NCI-H1417 (cell line): ENCODE measurements around the gene GTF3C5.
"Not testable (repeated sequence)": the region's sequence is repeated elsewhere in the genome, so short reads cannot be mapped to it uniquely, and the experiment has no call there.

Experiments used
- DNase-seq, 3 experiments: peaks; one replicate each; lab custom pipeline; 2025; lab: John Stamatoyannopoulos, UW

Gene GTF3C5

DNA sequence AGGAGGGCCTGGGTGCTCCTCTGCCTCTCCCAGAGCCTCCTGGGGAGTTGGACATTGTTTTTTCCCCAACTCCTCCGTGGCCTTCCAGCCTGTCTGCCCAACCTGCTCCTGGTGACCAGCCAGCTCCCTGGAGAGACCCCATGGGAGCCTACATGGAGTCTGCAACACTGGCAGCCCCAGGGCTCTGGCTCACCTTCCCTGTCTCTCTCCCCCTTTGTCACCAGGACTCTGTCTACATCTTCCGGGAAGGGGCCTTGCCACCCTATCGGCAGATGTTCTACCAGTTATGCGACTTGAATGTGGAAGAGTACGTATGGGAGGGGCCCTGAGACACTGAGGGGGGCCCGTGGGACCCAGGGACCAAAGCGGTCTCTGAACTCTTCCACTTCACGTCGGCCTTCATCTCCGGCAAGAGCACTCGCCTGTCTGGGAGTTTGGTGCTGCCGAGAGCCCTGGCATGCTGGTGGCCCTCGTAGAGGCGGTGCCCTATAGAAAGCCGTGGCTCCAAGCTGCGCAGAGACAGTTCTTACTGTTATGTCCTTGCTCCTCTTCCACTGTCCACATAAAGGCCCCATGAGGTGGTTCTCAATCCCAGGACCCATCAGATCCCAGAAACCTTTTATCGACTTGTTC is 25.1 kb downstream of the GTF3C5 start:
- no peak for DNase-seq

- no peak for DNase-seq
Measured at GRCh38 chr9:133056533-133056932, 25.7 kb downstream of the GTF3C5 start.

- no peak for DNase-seq
Measured at GRCh38 chr9:133057006-133057405, 26.2 kb downstream of the GTF3C5 start.

DNA sequence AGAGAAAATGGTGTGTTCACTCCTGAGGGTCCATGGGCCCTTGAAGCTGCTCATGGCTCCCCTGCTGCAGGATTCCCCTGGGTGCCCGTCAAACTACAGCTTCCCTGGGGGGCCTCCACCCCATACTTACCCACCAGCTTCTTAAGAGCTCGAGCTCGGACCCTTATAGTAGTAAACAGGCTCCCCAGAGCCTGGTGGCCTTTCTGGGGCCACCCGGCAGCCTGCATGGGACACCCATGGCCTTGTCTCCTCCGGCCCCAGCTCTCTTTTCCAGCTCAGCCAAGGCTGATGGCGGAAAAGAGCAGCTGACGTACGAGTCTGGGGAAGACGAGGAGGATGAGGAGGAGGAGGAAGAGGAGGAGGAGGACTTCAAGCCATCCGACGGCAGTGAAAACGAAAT is 26.8 kb downstream of the GTF3C5 start:
- no peak for DNase-seq

DNA sequence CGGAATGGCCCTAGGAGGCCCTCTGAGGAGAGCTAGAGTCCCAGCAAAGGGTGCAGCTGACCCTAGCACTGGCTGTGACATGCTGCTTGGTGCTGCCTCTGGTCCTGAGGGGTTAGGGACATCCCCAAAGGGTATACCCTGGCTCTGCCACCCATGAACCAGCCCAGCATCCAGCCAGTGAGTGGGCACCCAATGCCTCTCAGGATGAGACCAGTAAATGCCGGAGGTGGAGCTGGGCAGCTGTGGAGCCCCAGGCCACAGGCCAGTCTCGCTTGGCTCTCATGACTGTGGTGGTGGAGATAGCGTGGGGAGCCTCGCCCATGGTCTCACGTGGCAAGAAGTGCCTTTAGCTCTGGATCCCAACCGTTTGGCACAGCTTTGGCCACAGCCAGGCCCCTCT is 27.3 kb downstream of the GTF3C5 start:
- DNase-seq = no peak

- no peak for DNase-seq
Measured at GRCh38 chr9:133058550-133059320, 27.9 kb downstream of the GTF3C5 start.

- DNase-seq = peak in 2 of 3 experiments; percentile 24 to 57
Measured at GRCh38 chr9:133059623-133060022, 28.8 kb downstream of the GTF3C5 start.

- DNase-seq = peak in 2 of 3 experiments; percentile 65 to 78
Measured at GRCh38 chr9:133060417-133060841, 29.6 kb downstream of the GTF3C5 start.

DNA sequence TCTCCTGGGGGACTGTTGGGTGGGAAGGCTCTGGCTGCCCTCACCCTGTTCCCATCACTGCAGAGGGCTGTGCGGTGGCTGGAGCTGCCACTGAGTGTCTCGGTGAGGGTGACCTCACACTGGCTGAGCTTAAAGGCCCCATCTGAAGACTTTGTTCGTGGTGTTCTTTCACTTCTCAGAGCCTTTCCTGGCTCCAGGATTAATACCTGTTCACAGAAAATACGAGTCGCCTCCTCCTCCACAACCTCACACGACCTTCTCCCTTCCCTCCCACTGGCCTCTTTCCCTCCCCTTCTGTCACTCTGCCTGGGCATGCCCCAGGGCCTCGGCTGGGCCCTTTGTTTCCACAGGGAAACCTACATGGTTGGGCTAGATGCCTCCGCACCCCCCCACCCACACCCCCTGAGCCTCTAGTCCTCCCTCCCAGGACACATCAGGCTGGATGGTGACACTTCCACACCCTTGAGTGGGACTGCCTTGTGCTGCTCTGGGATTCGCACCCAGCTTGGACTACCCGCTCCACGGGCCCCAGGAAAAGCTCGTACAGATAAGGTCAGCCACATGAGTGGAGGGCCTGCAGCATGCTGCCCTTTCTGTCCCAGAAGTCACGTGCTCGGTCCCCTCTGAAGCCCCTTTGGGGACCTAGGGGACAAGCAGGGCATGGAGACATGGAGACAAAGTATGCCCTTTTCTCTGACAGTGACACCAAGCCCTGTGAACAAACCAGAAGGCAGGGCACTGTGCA is 30.4 kb downstream of the GTF3C5 start:
- peak in 2 of 3 experiments; percentile 70 to 82 for DNase-seq

GRCh38 chr9:133061764-133062145 is 31.0 kb downstream of the GTF3C5 start, which contains the start of gene CEL:
TSS of gene CEL (plus strand) at chr9:133061981. CDS start at chr9:133062003, 22 bp downstream.
- peak; percentile 2 to 96 (median 90) for DNase-seq

GRCh38 chr9:133062569-133062968 is 31.8 kb downstream of the GTF3C5 start:
- not testable (repeated sequence) for DNase-seq

DNA sequence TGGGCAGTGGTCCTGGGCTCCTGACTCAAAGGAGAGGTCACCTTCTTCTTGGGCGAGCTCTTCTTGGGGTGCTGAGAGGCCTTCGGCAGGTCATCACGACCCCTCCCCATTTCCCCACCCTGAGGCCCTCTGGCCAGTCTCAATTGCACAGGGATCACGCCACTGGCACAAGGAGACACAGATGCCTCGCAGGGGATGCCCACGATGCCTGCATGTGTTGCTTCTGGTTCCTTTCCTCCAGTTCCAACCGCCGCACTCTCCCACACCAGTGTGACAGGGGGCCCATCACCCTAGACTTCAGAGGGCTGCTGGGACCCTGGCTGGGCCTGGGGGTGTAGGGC is 32.3 kb downstream of the GTF3C5 start:
- no peak for DNase-seq

- no peak for DNase-seq
Measured at GRCh38 chr9:133063500-133064231, 32.9 kb downstream of the GTF3C5 start.

GRCh38 chr9:133064241-133065069 is 33.7 kb downstream of the GTF3C5 start:
- DNase-seq = no peak

DNA sequence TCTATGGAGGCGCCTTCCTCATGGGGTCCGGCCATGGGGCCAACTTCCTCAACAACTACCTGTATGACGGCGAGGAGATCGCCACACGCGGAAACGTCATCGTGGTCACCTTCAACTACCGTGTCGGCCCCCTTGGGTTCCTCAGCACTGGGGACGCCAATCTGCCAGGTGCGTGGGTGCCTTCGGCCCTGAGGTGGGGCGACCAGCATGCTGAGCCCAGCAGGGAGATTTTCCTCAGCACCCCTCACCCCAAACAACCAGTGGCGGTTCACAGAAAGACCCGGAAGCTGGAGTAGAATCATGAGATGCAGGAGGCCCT is 34.2 kb downstream of the GTF3C5 start:
- no peak for DNase-seq

DNA sequence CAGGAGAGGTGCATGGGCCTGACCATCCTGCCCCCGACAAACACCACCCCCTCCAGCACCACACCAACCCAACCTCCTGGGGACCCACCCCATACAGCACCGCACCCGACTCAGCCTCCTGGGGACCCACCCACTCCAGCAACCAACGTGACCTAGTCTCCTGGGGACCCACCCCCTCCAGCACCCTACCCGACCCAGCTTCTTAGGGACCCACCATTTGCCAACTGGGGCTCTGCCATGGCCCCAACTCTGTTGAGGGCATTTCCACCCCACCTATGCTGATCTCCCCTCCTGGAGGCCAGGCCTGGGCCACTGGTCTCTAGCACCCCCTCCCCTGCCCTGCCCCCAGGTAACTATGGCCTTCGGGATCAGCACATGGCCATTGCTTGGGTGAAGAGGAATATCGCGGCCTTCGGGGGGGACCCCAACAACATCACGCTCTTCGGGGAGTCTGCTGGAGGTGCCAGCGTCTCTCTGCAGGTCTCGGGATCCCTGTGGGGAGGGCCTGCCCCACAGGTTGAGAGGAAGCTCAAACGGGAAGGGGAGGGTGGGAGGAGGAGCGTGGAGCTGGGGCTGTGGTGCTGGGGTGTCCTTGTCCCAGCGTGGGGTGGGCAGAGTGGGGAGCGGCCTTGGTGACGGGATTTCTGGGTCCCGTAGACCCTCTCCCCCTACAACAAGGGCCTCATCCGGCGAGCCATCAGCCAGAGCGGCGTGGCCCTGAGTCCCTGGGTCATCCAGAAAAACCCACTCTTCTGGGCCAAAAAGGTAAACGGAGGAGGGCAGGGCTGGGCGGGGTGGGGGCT is 35.6 kb downstream of the GTF3C5 start:
- no peak for DNase-seq

GRCh38 chr9:133067006-133067405 is 36.2 kb downstream of the GTF3C5 start:
- no peak for DNase-seq

GRCh38 chr9:133067813-133068212 is 37.0 kb downstream of the GTF3C5 start:
- DNase-seq = no peak

DNA sequence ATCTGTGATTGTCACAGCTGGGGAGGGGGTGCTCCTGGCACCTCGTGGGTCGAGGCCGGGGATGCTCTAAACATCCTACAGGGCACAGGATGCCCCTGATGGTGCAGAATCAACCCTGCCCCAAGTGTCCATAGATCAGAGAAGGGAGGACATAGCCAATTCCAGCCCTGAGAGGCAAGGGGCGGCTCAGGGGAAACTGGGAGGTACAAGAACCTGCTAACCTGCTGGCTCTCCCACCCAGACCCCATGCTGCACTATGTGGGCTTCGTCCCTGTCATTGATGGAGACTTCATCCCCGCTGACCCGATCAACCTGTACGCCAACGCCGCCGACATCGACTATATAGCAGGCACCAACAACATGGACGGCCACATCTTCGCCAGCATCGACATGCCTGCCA is 37.6 kb downstream of the GTF3C5 start:
- not testable (repeated sequence) for DNase-seq

DNA sequence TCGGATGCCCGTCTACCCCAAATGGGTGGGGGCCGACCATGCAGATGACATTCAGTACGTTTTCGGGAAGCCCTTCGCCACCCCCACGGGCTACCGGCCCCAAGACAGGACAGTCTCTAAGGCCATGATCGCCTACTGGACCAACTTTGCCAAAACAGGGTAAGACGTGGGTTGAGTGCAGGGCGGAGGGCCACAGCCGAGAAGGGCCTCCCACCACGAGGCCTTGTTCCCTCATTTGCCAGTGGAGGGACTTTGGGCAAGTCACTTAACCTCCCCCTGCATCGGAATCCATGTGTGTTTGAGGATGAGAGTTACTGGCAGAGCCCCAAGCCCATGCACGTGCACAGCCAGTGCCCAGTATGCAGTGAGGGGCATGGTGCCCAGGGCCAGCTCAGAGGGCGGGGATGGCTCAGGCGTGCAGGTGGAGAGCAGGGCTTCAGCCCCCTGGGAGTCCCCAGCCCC is 39.7 kb downstream of the GTF3C5 start:
- not testable (repeated sequence) for DNase-seq
